Activated CD4-positive, alpha-beta memory T cell treated with anti-CD3 and anti-CD28 coated beads for 36 hours (primary cell): ENCODE results near the gene GPSM3. TPM values are rescaled to one million over a fixed set of nuclear protein-coding genes. Genes with fewer than 3 reads are reported as not detected.
"Not testable (repeated sequence)": the region's sequence is repeated elsewhere in the genome, so short reads cannot be mapped to it uniquely, and the experiment has no call there.

Source experiments
- CTCF ChIA-PET: fragments of 350-600 bp; sonication (Branson Sonifier 250); formaldehyde crosslinking; loops from one replicate; lab custom pipeline; 2021; ENCODE audit warnings: antibody characterized with exemption, inconsistent platforms; lab: Charles Lee
- POLR2A ChIA-PET: fragments of 350-600 bp; sonication (Branson Sonifier 250); formaldehyde crosslinking; loops from one replicate; lab custom pipeline; 2021; ENCODE audit warnings: antibody characterized with exemption; lab: Charles Lee
- DNase-seq: peaks from one replicate; pipeline ENCODE4 v3.0.0-alpha.2; 2020
- H3K27ac Mint-ChIP-seq: one replicate; pipeline ENCODE4 v1.8.0; 2021; ENCODE audit warnings: mixed read lengths
- H3K27me3 Mint-ChIP-seq: one replicate; pipeline ENCODE4 v1.8.0; 2021; ENCODE audit warnings: mixed read lengths
- H3K36me3 Mint-ChIP-seq: one replicate; pipeline ENCODE4 v1.8.0; 2021; ENCODE audit warnings: mixed read lengths
- H3K4me1 Mint-ChIP-seq: one replicate; pipeline ENCODE4 v1.8.0; 2021; ENCODE audit warnings: low read depth, mixed read lengths
- H3K4me3 Mint-ChIP-seq: one replicate; pipeline ENCODE4 v1.8.0; 2021; ENCODE audit warnings: mild to moderate bottlenecking, mixed read lengths
- H3K9me3 Mint-ChIP-seq: one replicate; pipeline ENCODE4 v1.8.0; 2021; ENCODE audit warnings: mixed read lengths
- intact Hi-C: fragments of 100-400 bp; cut with micrococcal nuclease; formaldehyde crosslinking; loops from one replicate; pipeline ENCODE4 v1.15.1; 2023
- total RNA-seq, 2 experiments: library from RNA; stranded (reverse); gene quantifications; one replicate each; pipeline ENCODE4 v1.2.3, GENCODE V29; 2021

The GPSM3 gene
- total RNA-seq, 2 experiments from 2014 or later = 117 to 118 TPM

DNA sequence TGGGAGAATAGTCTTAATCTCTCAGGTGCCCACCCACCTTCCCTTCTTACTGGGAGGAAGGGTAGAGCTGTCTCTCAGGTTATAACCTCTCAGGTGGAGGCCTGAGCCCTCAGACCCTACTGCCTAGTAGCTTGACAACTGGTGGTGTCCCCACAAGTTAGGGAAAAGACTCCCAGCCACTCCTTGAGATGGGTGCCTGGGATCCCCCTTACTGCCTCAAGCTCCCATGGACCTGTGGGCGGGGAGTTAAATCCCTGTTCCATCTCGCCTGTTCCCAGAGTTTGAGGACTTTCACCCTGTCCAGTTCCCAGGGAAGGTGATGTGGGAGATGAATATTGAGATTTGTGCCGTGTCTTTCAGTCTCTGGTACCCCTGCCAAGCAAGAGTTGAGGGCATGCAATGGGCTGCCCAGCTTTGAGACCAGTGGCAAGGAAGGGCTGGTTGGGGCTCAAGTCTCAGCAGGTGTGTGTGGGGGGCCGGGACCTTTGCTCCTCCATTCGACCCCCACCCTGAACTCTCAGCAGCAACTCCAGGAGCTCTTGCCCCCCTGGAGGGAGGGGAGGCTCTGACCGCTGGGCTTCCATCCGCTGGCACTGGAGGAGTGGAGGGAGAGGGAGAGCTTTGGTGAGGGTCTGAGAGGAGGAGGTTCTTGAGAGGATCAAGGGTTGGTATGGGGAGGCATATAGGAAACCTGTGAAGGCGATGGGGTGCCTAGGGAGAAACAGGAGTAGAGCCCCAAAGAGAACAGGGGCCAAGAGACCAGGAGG is 1.3 kb downstream of the GPSM3 start:
- DNase-seq = no peak
- POLR2A ChIA-PET = interaction anchor here (8.5 kb wide), 1 partner anchor 13 kb away, joined by 57 read pairs; the partner anchor contains the start of genes AGPAT1 and RNF5
- Mint-ChIP-seq H3K36me3 (peaks cover 41% of the 10 kb centered on the region), H3K27ac (peak overlapping the region; percentile 98), H3K27me3 (no peaks in the 10 kb centered on the region), H3K9me3 (no peaks in the 10 kb centered on the region), H3K4me3 (peak overlapping the region; percentile 92), H3K4me1 (peaks cover 48% of the 10 kb centered on the region)
- CTCF ChIA-PET = interaction anchor here (0.8 to 2.0 kb wide), 3 partner anchors 12 to 647 kb away, joined by 3 to 6 read pairs (median 6); partner anchors contain the start of genes ATF6B and TAP2
- intact Hi-C loops = loop anchor here (1.0 to 10.0 kb wide), 5 partner anchors 13 to 1224 kb away; partner anchors contain the start of genes CUTA, HSPA1B, LTA and PHF1

DNA sequence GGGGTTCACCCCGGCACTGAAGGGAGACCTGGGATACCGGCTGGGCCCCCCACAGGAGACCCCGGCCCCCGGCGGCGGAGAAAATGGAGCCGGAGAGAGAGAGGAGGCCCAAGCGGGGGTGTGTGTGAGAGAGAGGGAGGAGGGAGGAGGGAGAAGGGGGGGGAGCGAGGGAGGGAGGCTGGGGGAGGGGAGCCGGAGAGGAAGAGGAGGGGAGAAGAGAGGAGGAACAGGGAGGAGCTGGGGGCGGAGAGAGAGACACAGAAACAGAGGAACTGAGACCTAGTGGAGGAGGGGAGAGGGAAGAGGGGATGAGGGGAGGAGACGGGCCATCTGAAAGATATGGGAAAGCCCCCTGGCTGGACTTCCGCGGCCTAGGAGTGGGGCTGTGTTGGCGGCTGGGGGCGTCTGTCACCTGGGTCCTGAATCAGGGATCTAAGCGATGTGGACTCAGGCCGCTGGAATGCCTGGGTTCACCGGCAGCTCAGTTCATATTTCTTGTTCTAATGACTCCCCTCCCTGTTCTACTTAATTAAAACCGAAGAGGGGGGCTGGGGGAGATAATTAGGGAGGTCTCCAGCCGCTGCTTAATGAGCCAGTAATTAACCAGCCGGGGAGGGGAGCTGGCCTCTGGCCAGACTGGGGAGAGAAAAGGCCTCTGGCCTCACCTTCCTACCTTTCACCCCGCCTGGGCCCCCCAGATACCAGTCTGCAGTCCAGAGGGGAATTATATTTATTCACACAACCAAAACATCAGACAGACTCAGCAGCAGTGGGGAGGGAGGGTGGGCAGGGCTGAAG is 2.2 kb downstream of the GPSM3 start, which contains the start of gene PBX2:
TSS of gene PBX2 (minus strand) at position 149 of the 798 bp plus-strand sequence. CDS start 287 bp downstream, outside the sequence.
- peak within 1 kb of the TSS; percentile 92 for H3K4me3 Mint-ChIP-seq
- H3K36me3 Mint-ChIP-seq = peaks cover 47% of the 10 kb centered on the region
- ChIA-PET CTCF (interaction anchor here (0.8 to 1.3 kb wide), 2 partner anchors 11 to 62 kb away, joined by 3 to 6 read pairs; partner anchors contain the start of gene ATF6B), POLR2A (interaction anchor here (1.1 to 8.5 kb wide), 2 partner anchors 12 to 616 kb away, joined by 3 to 57 read pairs; partner anchors contain the start of genes AGPAT1 and RNF5)
- H3K27ac Mint-ChIP-seq = peak within 1 kb of the TSS; percentile 98
- H3K27me3 Mint-ChIP-seq = no peaks in the 10 kb centered on the region
- no peaks in the 10 kb centered on the region for H3K9me3 Mint-ChIP-seq
- peak; percentile 91 for DNase-seq
- H3K4me1 Mint-ChIP-seq = peaks cover 56% of the 10 kb centered on the region
- intact Hi-C loops = loop anchor here (1.0 to 10.0 kb wide), 5 partner anchors 12 to 1225 kb away; partner anchors contain the start of genes CUTA, HSPA1B, LTA and PHF1

DNA sequence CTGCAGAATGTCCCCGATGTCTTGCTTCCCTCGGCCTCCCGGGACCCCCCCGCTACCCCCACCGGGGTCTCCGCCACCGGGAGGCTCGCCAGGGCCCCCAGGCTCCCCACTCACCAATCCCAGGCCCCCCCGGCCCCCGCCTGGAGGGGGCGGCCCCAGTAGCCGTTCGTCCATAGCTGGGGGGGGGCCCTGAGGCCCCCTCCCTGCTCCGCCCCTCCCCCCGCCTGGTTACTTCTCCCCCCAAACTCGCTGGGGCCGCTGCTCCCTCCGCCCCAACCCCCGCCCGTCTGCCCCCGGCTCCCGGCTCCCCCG is 2.7 kb downstream of the GPSM3 start:
- CTCF ChIA-PET = no interaction called here
- peaks cover 52% of the 10 kb centered on the region for H3K4me1 Mint-ChIP-seq
- H3K27ac Mint-ChIP-seq = peak overlapping the region; percentile 94
- DNase-seq = no peak
- H3K27me3 Mint-ChIP-seq = no peaks in the 10 kb centered on the region
- intact Hi-C loops = loop anchor here (1.0 to 10.0 kb wide), 5 partner anchors 11 to 1225 kb away; partner anchors contain the start of genes CUTA, HSPA1B, LTA and PHF1
- peak overlapping the region; percentile 85 for H3K4me3 Mint-ChIP-seq
- no peaks in the 10 kb centered on the region for H3K9me3 Mint-ChIP-seq
- POLR2A ChIA-PET = interaction anchor here (1.1 to 8.5 kb wide), 2 partner anchors 12 to 615 kb away, joined by 3 to 57 read pairs; partner anchors contain the start of genes AGPAT1 and RNF5
- H3K36me3 Mint-ChIP-seq = peaks cover 47% of the 10 kb centered on the region

DNA sequence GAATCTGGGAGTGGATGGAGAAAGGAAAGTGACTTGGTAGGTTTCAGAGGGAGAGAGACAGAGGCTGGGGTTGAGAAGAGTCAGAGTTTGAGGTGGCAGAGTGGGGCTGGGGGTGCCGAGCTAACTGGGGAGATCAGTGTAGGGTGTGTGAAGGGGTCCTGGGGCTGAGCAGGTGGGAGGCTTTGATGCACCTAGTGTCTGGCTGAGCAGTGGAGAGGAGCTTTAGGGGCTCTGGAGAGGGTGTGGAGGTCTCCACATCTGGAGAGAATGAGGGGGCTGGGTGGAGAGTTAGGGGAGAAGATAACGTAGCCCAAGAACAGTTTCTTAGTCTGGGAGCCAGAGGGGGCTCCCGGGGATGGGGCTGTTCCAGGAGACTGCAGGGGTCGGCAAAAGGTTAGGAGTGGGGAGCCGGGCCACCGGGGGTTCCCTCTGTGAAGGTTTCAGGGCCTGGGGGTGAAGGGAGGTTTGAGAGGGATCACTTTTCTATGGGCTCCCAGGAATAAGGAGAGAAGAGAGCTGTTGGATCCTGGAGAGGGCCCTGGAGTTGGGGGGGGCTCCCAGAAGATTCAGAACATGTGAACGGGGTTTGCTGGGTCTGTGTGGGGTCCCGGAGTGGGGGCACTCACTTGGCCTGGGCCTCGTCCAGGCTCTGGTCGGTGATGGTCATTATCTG is 3.2 kb downstream of the GPSM3 start:
- Mint-ChIP-seq H3K4me1 (peaks cover 49% of the 10 kb centered on the region), H3K27ac (peak overlapping the region; percentile 94), H3K36me3 (peaks cover 47% of the 10 kb centered on the region), H3K4me3 (peak overlapping the region; percentile 85), H3K9me3 (no peaks in the 10 kb centered on the region), H3K27me3 (no peaks in the 10 kb centered on the region)
- DNase-seq = no peak
- ChIA-PET POLR2A (interaction anchor here (1.1 to 8.5 kb wide), 2 partner anchors 11 to 615 kb away, joined by 3 to 57 read pairs; partner anchors contain the start of genes AGPAT1 and RNF5), CTCF (no interaction called here)
- intact Hi-C loops = no loop called here

DNA sequence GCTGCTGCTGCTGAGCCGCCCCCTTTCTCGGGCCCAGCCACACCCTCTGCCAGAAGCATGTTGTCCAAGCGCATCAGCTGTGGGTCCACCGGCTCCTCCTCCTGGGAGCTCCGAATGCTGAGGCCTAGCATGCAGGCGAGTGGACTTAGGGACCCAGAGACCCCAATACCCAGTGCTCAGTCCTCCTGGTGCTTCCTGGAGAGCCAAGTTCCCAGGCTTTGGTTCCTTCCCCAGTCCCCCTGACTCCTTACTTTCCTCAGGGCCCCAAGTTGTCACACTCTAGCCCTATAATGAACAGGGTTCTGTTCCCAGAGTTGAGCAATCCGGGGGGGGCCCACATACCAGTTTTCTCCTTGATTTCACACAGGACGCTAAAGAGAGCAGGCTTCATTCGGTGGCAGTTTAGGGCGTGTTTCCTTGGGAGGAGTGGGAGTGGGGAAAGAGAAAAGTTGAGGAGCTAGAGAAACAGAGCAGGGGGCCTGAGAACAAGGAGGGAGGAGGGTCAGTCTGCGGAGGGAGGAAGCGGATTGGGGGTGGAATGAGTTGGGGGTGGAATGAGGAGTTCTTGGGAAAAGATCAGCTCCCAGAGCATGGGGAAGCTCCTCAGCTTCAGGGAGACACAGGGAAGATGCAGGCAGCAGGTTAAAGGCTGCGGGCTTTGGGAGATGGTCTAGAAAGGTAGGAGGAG is 3.9 kb downstream of the GPSM3 start:
- ChIA-PET CTCF (no interaction called here), POLR2A (interaction anchor here (1.0 to 8.5 kb wide), 2 partner anchors 11 to 59 kb away, joined by 3 to 57 read pairs; partner anchors contain the start of genes AGPAT1 and RNF5)
- H3K4me1 Mint-ChIP-seq = peaks cover 47% of the 10 kb centered on the region
- H3K36me3 Mint-ChIP-seq = peaks cover 47% of the 10 kb centered on the region
- H3K4me3 Mint-ChIP-seq = peak overlapping the region; percentile 85
- peak overlapping the region; percentile 94 for H3K27ac Mint-ChIP-seq
- H3K27me3 Mint-ChIP-seq = no peaks in the 10 kb centered on the region
- no peaks in the 10 kb centered on the region for H3K9me3 Mint-ChIP-seq
- intact Hi-C loops = no loop called here
- DNase-seq = no peak

DNA sequence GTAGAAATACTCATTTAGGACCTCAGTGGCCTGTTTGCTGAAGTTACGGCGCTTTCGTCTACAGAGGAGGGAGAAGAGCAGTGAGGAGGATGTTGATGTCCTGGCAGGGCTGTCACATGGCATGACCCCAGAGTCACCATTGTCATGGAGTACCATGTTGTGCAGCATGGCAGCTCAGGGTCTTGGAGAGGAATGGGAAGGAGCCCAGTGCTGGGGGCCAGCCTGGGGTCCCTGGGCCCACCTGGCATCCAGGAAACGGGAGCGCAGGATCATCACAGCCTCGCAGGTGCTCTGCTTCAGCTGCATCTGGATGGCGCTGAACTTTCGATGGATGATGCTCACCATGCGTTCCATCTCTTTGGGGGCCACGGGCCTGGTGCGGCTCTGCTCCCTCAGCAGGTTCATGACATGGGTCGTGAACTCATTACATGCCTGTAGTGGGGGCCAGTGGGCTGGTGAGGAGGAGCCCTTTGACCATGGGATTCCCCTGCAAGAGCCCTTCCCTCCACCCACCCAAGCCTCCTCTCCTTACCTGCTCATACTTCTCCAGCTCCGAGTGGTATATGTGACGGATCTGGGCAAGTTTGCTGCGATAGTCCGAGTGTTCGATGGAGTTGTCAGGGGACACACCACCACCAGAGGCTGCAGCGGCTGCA is 4.6 kb downstream of the GPSM3 start:
- H3K4me1 Mint-ChIP-seq = peaks cover 50% of the 10 kb centered on the region
- peaks cover 50% of the 10 kb centered on the region for H3K36me3 Mint-ChIP-seq
- peak overlapping the region; percentile 85 for H3K4me3 Mint-ChIP-seq
- CTCF ChIA-PET, H3K27me3 Mint-ChIP-seq, DNase-seq, H3K9me3 Mint-ChIP-seq, intact Hi-C loops: not testable (repeated sequence)
- POLR2A ChIA-PET = interaction anchor here (0.6 to 8.5 kb wide), 3 partner anchors 10 to 784 kb away, joined by 3 to 57 read pairs (median 3); partner anchors contain the start of genes AGPAT1 and RNF5
- H3K27ac Mint-ChIP-seq = peak overlapping the region; percentile 94

DNA sequence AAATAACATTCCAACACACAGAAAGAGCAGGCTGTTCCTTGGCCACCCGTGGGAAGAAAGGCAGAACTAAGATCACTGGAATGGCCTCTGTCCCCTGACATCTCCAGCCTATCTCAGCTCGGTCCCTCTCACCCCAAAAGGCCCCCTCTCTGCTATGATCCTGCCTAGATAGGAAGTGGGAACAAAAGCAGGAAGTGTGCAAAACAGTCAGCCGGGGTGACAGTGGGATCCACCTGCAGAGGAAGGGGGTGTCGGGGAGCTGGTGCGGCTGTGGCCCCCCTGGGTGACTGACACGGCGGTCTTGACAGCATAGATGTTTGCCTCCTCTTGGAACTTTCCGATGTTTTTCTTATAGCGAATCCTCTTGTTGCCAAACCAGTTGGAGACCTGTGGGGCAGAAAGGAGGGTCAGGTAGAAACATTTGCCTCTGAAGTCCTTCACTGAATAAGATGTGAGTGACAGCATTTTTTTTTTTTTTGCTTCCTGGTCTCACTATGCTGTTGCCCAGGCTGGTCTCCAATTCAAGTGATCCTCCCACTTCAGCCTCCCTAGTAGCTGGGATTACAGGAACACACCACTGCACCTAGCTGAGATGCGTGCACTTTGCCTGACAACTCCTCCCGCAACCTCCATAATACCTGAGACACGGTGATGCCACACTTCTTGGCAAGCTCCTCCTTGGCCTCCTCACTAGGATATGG is 5.3 kb downstream of the GPSM3 start:
- CTCF ChIA-PET = interaction anchor here (1.9 kb wide), 1 partner anchor 8 kb away, joined by 9 read pairs; no protein-coding TSS in a partner anchor
- DNase-seq = no peak
- Mint-ChIP-seq H3K4me1 (peaks cover 54% of the 10 kb centered on the region), H3K27me3 (no peaks in the 10 kb centered on the region), H3K27ac (peak overlapping the region; percentile 86), H3K9me3 (no peaks in the 10 kb centered on the region), H3K36me3 (peaks cover 55% of the 10 kb centered on the region), H3K4me3 (peak overlapping the region; percentile 13)
- POLR2A ChIA-PET = interaction anchor here (0.6 to 8.5 kb wide), 3 partner anchors 9 to 784 kb away, joined by 3 to 57 read pairs (median 3); partner anchors contain the start of genes AGPAT1 and RNF5
- intact Hi-C loops = no loop called here

DNA sequence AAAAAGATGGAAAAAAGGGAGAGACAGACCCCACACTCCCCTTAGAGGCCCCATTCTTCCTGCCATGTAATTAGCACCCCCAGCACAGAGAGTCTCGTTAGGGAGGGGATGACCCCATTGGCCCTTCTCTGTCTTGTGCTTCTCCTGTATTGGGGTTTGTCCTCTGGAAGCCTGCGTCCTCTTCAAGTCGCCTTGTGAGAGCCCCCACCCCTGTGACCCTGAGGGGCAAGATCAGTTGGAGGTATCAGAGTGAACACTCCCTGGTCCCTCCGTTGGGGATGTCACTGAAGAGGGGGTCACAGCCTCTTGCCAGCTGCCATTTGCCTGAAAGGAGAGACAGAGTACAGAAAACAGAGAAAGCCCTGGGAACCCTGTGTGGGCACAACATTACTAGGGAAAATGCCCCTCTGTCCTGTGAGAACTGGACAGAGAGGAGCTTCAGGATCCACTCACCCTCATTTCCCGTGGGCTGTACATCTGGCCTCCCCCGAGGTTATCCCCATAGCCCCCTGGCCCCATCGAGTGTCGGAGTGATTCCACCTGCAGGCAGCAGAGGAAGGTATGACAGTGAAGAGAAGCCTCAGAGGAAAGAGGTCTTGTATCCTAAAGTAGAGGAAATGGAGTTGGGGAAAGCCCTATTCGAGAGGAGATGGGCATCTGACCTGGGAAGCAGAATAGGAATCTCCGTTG is 6.1 kb downstream of the GPSM3 start:
- POLR2A ChIA-PET = interaction anchor here (0.6 to 8.5 kb wide), 2 partner anchors 8 to 89 kb away, joined by 7 to 57 read pairs; partner anchors contain the start of genes AGPAT1 and RNF5
- peaks cover 54% of the 10 kb centered on the region for H3K36me3 Mint-ChIP-seq
- intact Hi-C loops, H3K9me3 Mint-ChIP-seq, H3K4me3 Mint-ChIP-seq, H3K27me3 Mint-ChIP-seq, DNase-seq: not testable (repeated sequence)
- peaks cover 56% of the 10 kb centered on the region for H3K4me1 Mint-ChIP-seq
- CTCF ChIA-PET = interaction anchor here (0.6 to 1.9 kb wide), 2 partner anchors 9 to 108 kb away, joined by 4 to 9 read pairs; no protein-coding TSS in a partner anchor
- peak overlapping the region; percentile 86 for H3K27ac Mint-ChIP-seq

DNA sequence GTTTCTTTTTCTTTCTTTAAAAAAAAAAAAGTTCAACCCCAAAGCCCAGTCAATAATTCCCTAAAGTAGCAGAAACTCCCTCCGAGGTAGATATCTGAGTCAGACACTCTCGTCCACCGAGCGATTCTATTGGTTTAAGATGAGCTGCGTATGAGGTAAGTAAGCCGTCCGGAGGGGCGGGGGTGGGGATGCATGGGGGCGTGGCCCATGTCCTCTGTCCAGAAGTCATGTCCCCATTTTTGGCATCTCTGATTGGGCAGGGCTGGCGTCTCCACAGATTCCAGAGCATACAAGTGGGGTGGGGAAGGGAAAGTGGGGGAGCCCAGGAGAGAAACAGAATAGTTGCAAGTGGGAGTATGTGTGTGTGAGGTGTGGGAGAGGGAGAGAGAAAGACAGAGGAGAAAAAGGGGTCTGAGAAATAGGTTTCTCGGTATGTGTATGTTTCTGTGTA is 6.7 kb downstream of the GPSM3 start:
- ChIA-PET CTCF (interaction anchor here (0.6 to 1.9 kb wide), 2 partner anchors 10 to 108 kb away, joined by 4 to 9 read pairs; no protein-coding TSS in a partner anchor), POLR2A (interaction anchor here (0.6 to 8.5 kb wide), 2 partner anchors 8 to 88 kb away, joined by 7 to 57 read pairs; partner anchors contain the start of genes AGPAT1 and RNF5)
- H3K4me3 Mint-ChIP-seq = peak overlapping the region; percentile 34
- H3K9me3 Mint-ChIP-seq, intact Hi-C loops, H3K27me3 Mint-ChIP-seq: not testable (repeated sequence)
- peaks cover 61% of the 10 kb centered on the region for H3K4me1 Mint-ChIP-seq
- H3K36me3 Mint-ChIP-seq = peaks cover 53% of the 10 kb centered on the region
- H3K27ac Mint-ChIP-seq = peak overlapping the region; percentile 86
- DNase-seq = peak; percentile 84
